GM19463 (cell line): Measurements from ENCODE around the gene IMMP2L.

Experiments
- ATAC-seq: cut with Tn5 transposase; IDR thresholded peaks from one replicate; pipeline ENCODE4 v1.9.1; 2021; ENCODE audit warnings: mild to moderate bottlenecking, moderate library complexity; ENCODE audit not compliant: unreplicated experiment

The IMMP2L gene

DNA sequence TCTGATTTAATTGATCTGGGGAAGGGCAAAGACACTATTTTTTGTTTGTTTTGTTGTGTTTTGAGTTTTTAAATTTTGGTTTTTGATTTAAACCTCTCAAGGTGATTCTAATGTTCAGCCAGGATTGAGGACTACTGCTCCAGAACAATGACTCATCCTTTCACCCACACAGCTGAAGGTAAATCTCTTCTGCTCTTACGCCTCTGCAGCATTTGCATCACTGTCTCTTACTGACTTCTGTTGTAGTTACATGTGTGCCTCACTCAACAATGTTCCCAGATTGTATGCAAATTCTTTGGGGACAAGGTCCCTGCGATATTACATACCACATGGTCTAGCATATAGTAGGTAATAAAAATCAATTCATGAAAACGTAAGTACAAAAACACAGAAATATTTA is 938.9 kb downstream of the IMMP2L start:
- no peak for ATAC-seq

DNA sequence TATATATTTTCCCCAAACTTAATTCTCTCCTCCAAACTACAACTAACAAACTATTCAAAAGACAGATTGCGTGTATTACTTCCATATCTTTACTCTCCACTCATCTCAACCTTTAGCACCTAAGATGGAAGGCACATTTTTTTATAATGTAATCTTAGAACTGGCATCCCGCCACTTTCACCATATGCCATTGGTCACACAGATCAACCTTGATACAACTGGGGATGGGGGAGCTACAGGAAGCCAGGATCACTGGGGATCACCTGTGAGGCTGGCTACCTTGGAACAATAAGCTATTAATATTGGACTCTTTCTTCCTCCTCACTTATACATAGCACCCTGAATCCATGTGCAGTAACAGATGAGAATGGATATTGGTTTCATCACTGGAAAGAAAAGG is 941.0 kb downstream of the IMMP2L start:
- no peak for ATAC-seq

DNA sequence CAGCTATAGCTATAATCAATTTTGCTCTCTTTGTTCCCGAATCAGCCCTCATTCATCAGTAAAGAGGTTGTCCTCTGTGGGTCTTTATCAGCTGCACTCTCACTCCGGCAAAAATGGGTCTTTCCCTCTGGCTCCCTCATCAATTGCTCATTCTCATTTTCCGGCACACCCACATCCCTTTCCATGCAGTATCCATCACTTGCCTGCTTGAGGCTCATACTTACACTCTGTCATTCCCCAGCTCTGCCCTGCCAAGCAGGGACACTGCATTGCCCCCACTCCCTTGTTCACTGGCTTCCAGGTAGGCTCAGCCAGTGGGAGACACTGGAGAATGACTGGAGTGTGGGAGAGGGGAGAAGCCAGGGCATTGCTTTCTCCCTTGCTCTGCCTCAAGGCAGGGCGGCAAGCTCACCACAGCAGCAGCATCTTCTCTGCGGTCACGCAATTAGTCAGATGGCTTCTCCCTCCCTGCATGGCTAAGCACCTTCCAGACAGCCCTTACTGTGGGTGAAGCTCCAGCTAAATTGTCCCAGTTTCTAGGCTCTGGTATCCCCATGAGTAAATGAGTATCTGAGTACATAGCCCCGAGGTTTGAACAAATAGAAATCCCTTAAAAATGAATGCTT is 942.1 kb downstream of the IMMP2L start:
- no peak for ATAC-seq
